ENCODE measurements around the gene EML2. TPM values are rescaled to one million over a fixed set of nuclear protein-coding genes. Genes with fewer than 3 reads are reported as not detected.
A peak's percentile ranks its signal among the peaks of the same experiment; 100 is the strongest.

The EML2 gene
- total and polyA plus RNA-seq, 2 of the 8 experiments (the other 6 are each of a cell fraction or from before 2014, with no cell fraction given), result 28.8 to 29.4 TPM

MicroRNAs encoded within 50 kb of the gene (microRNA counts, 767-probe panel; counts per million panel counts)
- 879 counts per million, percentile 95 among the panel's probes with 10 or more counts for microRNA hsa-miR-330-3p
- 879 counts per million, percentile 95 among the panel's probes with 10 or more counts for microRNA hsa-miR-330-5p
- 879 counts per million, percentile 95 among the panel's probes with 10 or more counts for microRNA hsa-miR-642a-5p
- 879 counts per million, percentile 95 among the panel's probes with 10 or more counts for microRNA hsa-miR-642b-3p

Small RNAs within 50 kb of the gene (microRNA-seq; reads per million reads assigned to microRNA genes)
- 34.0 to 35.7 reads per million in 2 experiments for gene MIR330 (ENCODE audit: borderline microRNAs expressed in 2 of 2, borderline number of aligned reads in 2 of 2, borderline replicate concordance in 1 of 2)
- gene MIR642A (ENCODE audit: borderline microRNAs expressed in 2 of 2, borderline number of aligned reads in 2 of 2, borderline replicate concordance in 1 of 2), result 0 reads per million in 2 experiments
- gene MIR642B (ENCODE audit: borderline microRNAs expressed in 2 of 2, borderline number of aligned reads in 2 of 2, borderline replicate concordance in 1 of 2), result 0 reads per million in 2 experiments

Small RNAs within 50 kb of the gene (small RNA-seq; reads per million reads assigned to genes)
- gene MIR642A (ENCODE audit: insufficient read depth), result 1.0 reads per million
- gene RN7SL836P (ENCODE audit: insufficient read depth), result not detected

Other genes starting within 250 kb of the EML2 start
- 15.3 and 18.4 TPM in 2 replicates for gene PPP1R13L, start 234.3 kb downstream of the EML2 start, total RNA-seq (2021; fragmentation: NEBNext Ultra II Directional; extraction: Animal tissue kit (Norgen Biotek cat#: 25700))
- 9.1 and 20.4 TPM in 2 replicates for gene PPP1R13L, start 234.3 kb downstream of the EML2 start, polyA plus RNA-seq (2011; rRNA removed)
- gene POLR1G, start 232.8 kb downstream of the EML2 start, total RNA-seq (2021; fragmentation: NEBNext Ultra II Directional; extraction: Animal tissue kit (Norgen Biotek cat#: 25700)), result 34.8 and 38.0 TPM in 2 replicates
- 16.8 and 18.4 TPM in 2 replicates for gene POLR1G, start 232.8 kb downstream of the EML2 start, polyA plus RNA-seq (2011; rRNA removed)
- 44.7 and 46.4 TPM in 2 replicates for gene ERCC1, start 215.5 kb downstream of the EML2 start, total RNA-seq (2021; fragmentation: NEBNext Ultra II Directional; extraction: Animal tissue kit (Norgen Biotek cat#: 25700))
- gene ERCC1, start 215.5 kb downstream of the EML2 start, polyA plus RNA-seq (2011; rRNA removed), result 94.2 and 112 TPM in 2 replicates
- 1.3 and 2.7 TPM in 2 replicates for gene FOSB, start 171.4 kb downstream of the EML2 start, total RNA-seq (2021; fragmentation: NEBNext Ultra II Directional; extraction: Animal tissue kit (Norgen Biotek cat#: 25700))
- 0.44 and 1.2 TPM in 2 replicates for gene FOSB, start 171.4 kb downstream of the EML2 start, polyA plus RNA-seq (2011; rRNA removed)
- 21.1 and 21.6 TPM in 2 replicates for gene RTN2, start 142.3 kb downstream of the EML2 start, total RNA-seq (2021; fragmentation: NEBNext Ultra II Directional; extraction: Animal tissue kit (Norgen Biotek cat#: 25700))
- gene RTN2, start 142.3 kb downstream of the EML2 start, polyA plus RNA-seq (2011; rRNA removed), result 21.0 and 33.5 TPM in 2 replicates
- gene PPM1N, start 141.0 kb downstream of the EML2 start, total RNA-seq (2021; fragmentation: NEBNext Ultra II Directional; extraction: Animal tissue kit (Norgen Biotek cat#: 25700)), result 11.0 and 12.2 TPM in 2 replicates
- 14.4 and 17.5 TPM in 2 replicates for gene PPM1N, start 141.0 kb downstream of the EML2 start, polyA plus RNA-seq (2011; rRNA removed)
- 135 and 138 TPM in 2 replicates for gene VASP, start 131.9 kb downstream of the EML2 start, total RNA-seq (2021; fragmentation: NEBNext Ultra II Directional; extraction: Animal tissue kit (Norgen Biotek cat#: 25700))
- gene VASP, start 131.9 kb downstream of the EML2 start, polyA plus RNA-seq (2011; rRNA removed), result 89.7 and 163 TPM in 2 replicates
- gene OPA3, start 54.6 kb downstream of the EML2 start, total RNA-seq (2021; fragmentation: NEBNext Ultra II Directional; extraction: Animal tissue kit (Norgen Biotek cat#: 25700)), result 12.8 and 14.5 TPM in 2 replicates
- gene OPA3, start 54.6 kb downstream of the EML2 start, polyA plus RNA-seq (2011; rRNA removed), result 12.5 and 16.4 TPM in 2 replicates
- 0.19 TPM in 1 of 2 replicates, not detected in the other for gene GPR4, start 37.2 kb downstream of the EML2 start, total RNA-seq (2021; fragmentation: NEBNext Ultra II Directional; extraction: Animal tissue kit (Norgen Biotek cat#: 25700))
- gene GPR4, start 37.2 kb downstream of the EML2 start, polyA plus RNA-seq (2011; rRNA removed), result 0.39 and 0.41 TPM in 2 replicates
- gene GIPR, start 28.8 kb upstream of the EML2 start, total RNA-seq (2021; fragmentation: NEBNext Ultra II Directional; extraction: Animal tissue kit (Norgen Biotek cat#: 25700)), result 0.54 and 1.3 TPM in 2 replicates
- gene GIPR, start 28.8 kb upstream of the EML2 start, polyA plus RNA-seq (2011; rRNA removed), result 0.42 and 1.0 TPM in 2 replicates
- 759 and 761 TPM in 2 replicates for gene SNRPD2, start 52.6 kb upstream of the EML2 start, total RNA-seq (2021; fragmentation: NEBNext Ultra II Directional; extraction: Animal tissue kit (Norgen Biotek cat#: 25700))
- 493 and 645 TPM in 2 replicates for gene SNRPD2, start 52.6 kb upstream of the EML2 start, polyA plus RNA-seq (2011; rRNA removed)
- gene QPCTL, start 53.3 kb upstream of the EML2 start, total RNA-seq (2021; fragmentation: NEBNext Ultra II Directional; extraction: Animal tissue kit (Norgen Biotek cat#: 25700)), result 25.2 and 27.1 TPM in 2 replicates
- gene QPCTL, start 53.3 kb upstream of the EML2 start, polyA plus RNA-seq (2011; rRNA removed), result 35.3 and 49.3 TPM in 2 replicates
- 38.9 and 42.3 TPM in 2 replicates for gene FBXO46, start 91.5 kb upstream of the EML2 start, total RNA-seq (2021; fragmentation: NEBNext Ultra II Directional; extraction: Animal tissue kit (Norgen Biotek cat#: 25700))
- gene FBXO46, start 91.5 kb upstream of the EML2 start, polyA plus RNA-seq (2011; rRNA removed), result 11.2 and 22.1 TPM in 2 replicates
- not detected in 2 replicates for gene MEIOSIN, start 94.0 kb upstream of the EML2 start, total RNA-seq (2021; fragmentation: NEBNext Ultra II Directional; extraction: Animal tissue kit (Norgen Biotek cat#: 25700))
- 0.11 and 0.14 TPM in 2 replicates for gene MEIOSIN, start 94.0 kb upstream of the EML2 start, polyA plus RNA-seq (2011; rRNA removed)
- gene SIX5, start 129.9 kb upstream of the EML2 start, total RNA-seq (2021; fragmentation: NEBNext Ultra II Directional; extraction: Animal tissue kit (Norgen Biotek cat#: 25700)), result 24.2 and 27.3 TPM in 2 replicates
- 20.9 and 37.2 TPM in 2 replicates for gene SIX5, start 129.9 kb upstream of the EML2 start, polyA plus RNA-seq (2011; rRNA removed)
- 27.4 and 28.2 TPM in 2 replicates for gene DMPK, start 143.1 kb upstream of the EML2 start, total RNA-seq (2021; fragmentation: NEBNext Ultra II Directional; extraction: Animal tissue kit (Norgen Biotek cat#: 25700))
- gene DMPK, start 143.1 kb upstream of the EML2 start, polyA plus RNA-seq (2011; rRNA removed), result 13.7 and 25.3 TPM in 2 replicates
- 41.0 and 41.6 TPM in 2 replicates for gene DMWD, start 153.4 kb upstream of the EML2 start, total RNA-seq (2021; fragmentation: NEBNext Ultra II Directional; extraction: Animal tissue kit (Norgen Biotek cat#: 25700))
- gene DMWD, start 153.4 kb upstream of the EML2 start, polyA plus RNA-seq (2011; rRNA removed), result 13.6 and 23.7 TPM in 2 replicates
- 0.19 and 0.25 TPM in 2 replicates for gene RSPH6A, start 175.9 kb upstream of the EML2 start, total RNA-seq (2021; fragmentation: NEBNext Ultra II Directional; extraction: Animal tissue kit (Norgen Biotek cat#: 25700))
- gene RSPH6A, start 175.9 kb upstream of the EML2 start, polyA plus RNA-seq (2011; rRNA removed), result 0.05 TPM in 2 replicates
- gene SYMPK, start 223.8 kb upstream of the EML2 start, total RNA-seq (2021; fragmentation: NEBNext Ultra II Directional; extraction: Animal tissue kit (Norgen Biotek cat#: 25700)), result 81.5 and 93.6 TPM in 2 replicates
- gene SYMPK, start 223.8 kb upstream of the EML2 start, polyA plus RNA-seq (2011; rRNA removed), result 99.5 and 142 TPM in 2 replicates
- 20.2 and 21.7 TPM in 2 replicates for gene FOXA3, start 224.9 kb upstream of the EML2 start, total RNA-seq (2021; fragmentation: NEBNext Ultra II Directional; extraction: Animal tissue kit (Norgen Biotek cat#: 25700))
- 40.1 and 49.1 TPM in 2 replicates for gene FOXA3, start 224.9 kb upstream of the EML2 start, polyA plus RNA-seq (2011; rRNA removed)
- 24.4 and 25.3 TPM in 2 replicates for gene IRF2BP1, start 246.7 kb upstream of the EML2 start, total RNA-seq (2021; fragmentation: NEBNext Ultra II Directional; extraction: Animal tissue kit (Norgen Biotek cat#: 25700))
- gene IRF2BP1, start 246.7 kb upstream of the EML2 start, polyA plus RNA-seq (2011; rRNA removed), result 12.1 and 22.1 TPM in 2 replicates

Measured in H1 (cell line).